K562 (cell line): ENCODE results near the gene CDYL2. TPM values are rescaled to one million over a fixed set of nuclear protein-coding genes. Genes with fewer than 3 reads are reported as not detected.

ENCODE experiments used
- ATAC-seq: fragments of 200-7000 bp; cut with Tn5 transposase; 3 replicates; pipeline ENCODE4 v1.9.1; 2020; ENCODE audit warnings: moderate library complexity
- BruUV-seq: library from RNA; stranded (reverse); fragments of 400-500 nt; replicated peaks from 2 replicates; lab custom pipeline; 2021; lab: Mats Ljungman, UMichigan
- CTCF ChIA-PET: fragments of 300-600 bp; formaldehyde crosslinking; extraction: SDS; loops from one replicate; lab custom pipeline; 2021; ENCODE audit warnings: low intra/inter-chr PET ratio; lab: Yijun Ruan, JAX
- POLR2A ChIA-PET: fragments of 300-600, 350-650 bp; sonication (Branson Sonifier 250); formaldehyde crosslinking; extraction: SDS; loops from one replicate; lab custom pipeline; 2021; ENCODE audit warnings: antibody characterized with exemption, inconsistent platforms; lab: Yijun Ruan, JAX
- DNase-seq, 4 experiments: peaks; one replicate each; pipeline versions ENCODE4 v3.0.0 to v3.0.0-alpha.2; 2011 to 2018; ENCODE audit warnings: low spot score in 3 of 4, mixed read lengths in 3 of 4; ENCODE audit errors: extremely low read depth in 1 of 4
- FAIRE-seq: peaks from 2 replicates; lab custom pipeline; 2011; peaks lifted over from hg19 to GRCh38; lab: Jason Lieb, UNC
- H2AFZ ChIP-seq: 2 replicates; pipeline ENCODE4 v1.6.0; 2011; ENCODE audit warnings: low read depth, low read length, control low read depth, inconsistent platforms
- H3K27ac ChIP-seq: fragments of 200-600 bp; 3 replicates; pipeline ENCODE4 v1.8.0; 2011; ENCODE audit warnings: low read depth, mild to moderate bottlenecking, control low read depth, inconsistent platforms, low read length, moderate library complexity, mixed read lengths; ENCODE audit errors: extremely low read depth
- H3K27me3 ChIP-seq, 2 experiments: fragments of 300-600 bp in 1 of 2; 2 replicates in 1 of 2; 3 replicates in 1 of 2; pipeline versions ENCODE4 v1.6.0 to v1.8.0; 2011; ENCODE audit warnings: inconsistent platforms in 2 of 2, low read length in 2 of 2, mild to moderate bottlenecking in 1 of 2, mixed read lengths in 1 of 2, moderate library complexity in 1 of 2; ENCODE audit not compliant: control insufficient read depth in 2 of 2, insufficient read depth in 2 of 2
- H3K36me3 ChIP-seq: fragments of 300-600 bp; 3 replicates; pipeline ENCODE4 v1.8.0; 2011; ENCODE audit warnings: mild to moderate bottlenecking, low read length, inconsistent platforms; ENCODE audit not compliant: control insufficient read depth, insufficient read depth
- H3K4me1 ChIP-seq, 2 experiments: fragments of 200-600 bp in 1 of 2; replicated peaks in 1 of 2; 2 replicates in 1 of 2; 3 replicates in 1 of 2; pipeline versions ENCODE4 v1.5.1 to v1.8.0; 2011; ENCODE audit warnings: inconsistent platforms in 2 of 2, low read length in 2 of 2, mild to moderate bottlenecking in 1 of 2, mixed read lengths in 1 of 2, moderate library complexity in 1 of 2; ENCODE audit not compliant: control insufficient read depth in 2 of 2, insufficient read depth in 2 of 2
- H3K4me2 ChIP-seq: 2 replicates; pipeline ENCODE4 v1.6.1; 2011; ENCODE audit warnings: low read length, control low read depth, inconsistent platforms, mixed read lengths; ENCODE audit not compliant: insufficient read depth
- H3K4me3 ChIP-seq: fragments of 200-600 bp; sonication (generic), shearing (Covaris generic); 2 replicates; pipeline ENCODE4 v1.5.1; 2016; ENCODE audit warnings: control low read depth, inconsistent platforms
- H3K79me2 ChIP-seq: fragments of 200-600 bp; 3 replicates; pipeline ENCODE4 v1.8.0; 2011; ENCODE audit warnings: low read length, inconsistent platforms; ENCODE audit not compliant: control insufficient read depth, insufficient read depth
- H3K9ac ChIP-seq, 2 experiments: 2 replicates each; pipeline versions ENCODE4 v1.6.0 to v1.6.1; 2011; ENCODE audit warnings: low read depth in 2 of 2, low read length in 2 of 2, control low read depth in 1 of 2, inconsistent platforms in 1 of 2, mild to moderate bottlenecking in 1 of 2, mixed read lengths in 1 of 2; ENCODE audit not compliant: insufficient read depth in 1 of 2
- H3K9me1 ChIP-seq: one replicate; pipeline ENCODE4 v1.6.0; 2011; ENCODE audit warnings: inconsistent platforms, mild to moderate bottlenecking, low read length, moderate library complexity; ENCODE audit not compliant: control insufficient read depth, insufficient read depth
- H3K9me3 ChIP-seq: replicated peaks from 2 replicates; pipeline ENCODE4 v1.5.1; 2011; ENCODE audit warnings: low read depth, low read length, inconsistent platforms; ENCODE audit not compliant: control insufficient read depth, insufficient read depth
- H4K20me1 ChIP-seq: replicated peaks from 2 replicates; pipeline ENCODE4 v1.6.1; 2011; ENCODE audit warnings: low read length, inconsistent platforms, mixed read lengths; ENCODE audit not compliant: control insufficient read depth, insufficient read depth
- BACH1 ChIP-seq: fragments of 200-800 bp; sonication (Bioruptor generic); IDR thresholded peaks from 2 replicates; pipeline ENCODE4 v1.6.1; 2016; ENCODE audit warnings: missing genetic modification characterization, missing compliant biosample characterization
- CEBPG ChIP-seq, 3 experiments: fragments of 200-800 bp in 1 of 3; sonication (Bioruptor generic) in 1 of 3; sonication (generic) in 1 of 3; formaldehyde crosslinking in 1 of 3; IDR thresholded peaks in 2 of 3; conservative IDR thresholded peaks in 1 of 3; 2 replicates each; pipeline versions ENCODE4 v1.6.1 to v1.8.0; 2016 to 2022; ENCODE audit warnings: missing compliant biosample characterization in 2 of 3, missing genetic modification characterization in 2 of 3, mild to moderate bottlenecking in 1 of 3, missing genetic modification reagents in 1 of 3
- EHMT2 ChIP-seq: fragments of 450-650 bp; IDR thresholded peaks from 2 replicates; pipeline ENCODE4 v1.6.1; 2018; ENCODE audit warnings: antibody characterized with exemption
- KLF10 ChIP-seq: fragments of 250-450 bp; sonication (Bioruptor Pico); IDR thresholded peaks from 2 replicates; pipeline ENCODE4 v1.6.1; 2021; ENCODE audit warnings: matching md5 sums
- SIN3A ChIP-seq, 2 experiments: fragments of 150-350 bp in 1 of 2; IDR thresholded peaks; 2 replicates each; pipeline ENCODE4 v1.6.1; 2011 to 2016; ENCODE audit warnings: borderline replicate concordance in 2 of 2, low read depth in 2 of 2, low read length in 2 of 2, mild to moderate bottlenecking in 2 of 2, moderate library complexity in 2 of 2; ENCODE audit not compliant: control insufficient read depth in 1 of 2
- SREBF1 ChIP-seq: fragments of 150-350 bp; IDR thresholded peaks from 2 replicates; pipeline ENCODE4 v1.6.1; 2014; ENCODE audit warnings: antibody characterized with exemption, low read depth, low read length, borderline replicate concordance
- TRIM24 ChIP-seq, 2 experiments: fragments of 450-650 bp; IDR thresholded peaks; 2 replicates each; pipeline ENCODE4 v1.6.1; 2016
- ZNF224 ChIP-seq: sonication (generic); formaldehyde crosslinking; IDR thresholded peaks from 2 replicates; pipeline ENCODE4 v1.8.0; 2022; ENCODE audit warnings: mild to moderate bottlenecking, missing genetic modification reagents
- in situ Hi-C: fragments of 300-500 bp; cut with MboI; formaldehyde crosslinking; loops from 4 replicates; pipeline ENCODE4 v1.15.0; 2018; ENCODE audit warnings: inconsistent platforms, mixed read lengths
- intact Hi-C: fragments of 100-400 bp; cut with micrococcal nuclease; formaldehyde crosslinking; loops from 2 replicates; pipeline ENCODE4 v1.14.2; 2022
- polyA plus RNA-seq, 8 experiments: library from polyadenylated mRNA; depleted of rRNA in 4 of 8; stranded (reverse) in 5 of 8; unstranded in 3 of 8; fragments of >200 nt; fragmentation: Nextera tagmentation in 2 of 8; fragmentation: Illumina TruSeq in 1 of 8; extraction: Ambion mirVana in 2 of 8; extraction: Trizol in 1 of 8; gene quantifications; 2 replicates each; pipeline versions ENCODE4 v1.2.1 to v1.2.3, GENCODE V29; 2011 to 2014; ENCODE audit warnings: inconsistent platforms in 1 of 8, missing spikeins in 1 of 8
- total RNA-seq, 7 experiments: library from RNA; depleted of rRNA in 6 of 7; stranded (reverse); fragments of >200 nt in 6 of 7; fragmentation: Illumina TruSeq in 2 of 7; extraction: Trizol in 2 of 7; gene quantifications; 2 replicates each; pipeline versions ENCODE4 v1.2.1 to v1.2.3, GENCODE V29; 2011 to 2021; ENCODE audit warnings: low replicate concordance in 1 of 7
- TF ChIP-seq, protein P1 (sequence below), 2 experiments: fragments of 450-650 bp in 1 of 2; sonication (generic) in 1 of 2; formaldehyde crosslinking in 1 of 2; IDR thresholded peaks in 1 of 2; conservative IDR thresholded peaks in 1 of 2; 2 replicates each; pipeline versions ENCODE4 v1.6.1 to v1.8.1; 2016 to 2023; ENCODE audit warnings: mild to moderate bottlenecking in 2 of 2, moderate library complexity in 2 of 2, inconsistent platforms in 1 of 2, missing genetic modification reagents in 1 of 2
- TF ChIP-seq, protein P2 (sequence below): fragments of 250-450 bp; sonication (Bioruptor Pico); IDR thresholded peaks from 2 replicates; pipeline ENCODE4 v1.5.0; 2020; ENCODE audit warnings: mild to moderate bottlenecking
- TF ChIP-seq, protein P3 (sequence below): fragments of 200-400 bp; formaldehyde crosslinking; IDR thresholded peaks from 2 replicates; pipeline ENCODE4 v1.6.1; 2017; ENCODE audit warnings: mild to moderate bottlenecking, low read depth, low read length, moderate library complexity

CDYL2 gene
- total and polyA plus RNA-seq, 9 of the 15 experiments (the other 6 are each of a cell fraction or from before 2014, with no cell fraction given) = under 0.01 to 0.04 (median 0.01) TPM; not detected in 6

GRCh38 chr16:80812593-80812992 lies 8.2 kb upstream of the CDYL2 start:
- Histone ChIP-seq H3K9me1 (no peaks in the 10 kb centered on the region), H3K36me3 (no peaks in the 10 kb centered on the region), H3K27me3 (no peaks in the 10 kb centered on the region), H3K79me2 (no peaks in the 10 kb centered on the region), H3K4me3 (no peak overlapping the region), H3K9me3 (no peaks in the 10 kb centered on the region), H4K20me1 (no peaks in the 10 kb centered on the region), H3K4me2 (no peak overlapping the region), H3K4me1 (no peaks in the 10 kb centered on the region), H3K27ac (no peak overlapping the region), H3K9ac (no peak overlapping the region), H2AFZ (no peak overlapping the region)
- POLR2A ChIA-PET = no interaction called here
- intact Hi-C loops = no loop called here
- no TSS peak for BruUV-seq
- no peak for FAIRE-seq
- no peak for DNase-seq
- CTCF ChIA-PET = no interaction called here
- ATAC-seq = no peak
- no peak for TF ChIP-seq SIN3A (IDR thresholded peaks at IDR 0.05; ENCODE audit: borderline replicate concordance in 2 of 2, control insufficient read depth in 1 of 2, low read depth in 2 of 2, low read length in 2 of 2)
- peak in 1 of 2 experiments; percentile 31; a peak in 2 of 4 replicates for TF ChIP-seq TRIM24 (IDR thresholded peaks at IDR 0.05)
- TF ChIP-seq, protein P1, sequence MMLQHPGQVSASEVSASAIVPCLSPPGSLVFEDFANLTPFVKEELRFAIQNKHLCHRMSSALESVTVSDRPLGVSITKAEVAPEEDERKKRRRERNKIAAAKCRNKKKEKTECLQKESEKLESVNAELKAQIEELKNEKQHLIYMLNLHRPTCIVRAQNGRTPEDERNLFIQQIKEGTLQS (IDR thresholded peaks at IDR 0.05) = 0 out of 2 replicates have a peak, but pooled peaks have one; percentile 27
- TF ChIP-seq, protein P1 (CRISPR knock-in tag; conservative IDR thresholded peaks at IDR 0.05) = no peak
- TF ChIP-seq CEBPG (CRISPR knock-in tag; IDR thresholded peaks at IDR 0.05) = no peak
- TF ChIP-seq CEBPG (tag; conservative IDR thresholded peaks at IDR 0.05 in 1 of 2, IDR thresholded peaks at IDR 0.05 in 1 of 2) = peak; percentile 29 to 52; a peak in 2 of 4 replicates
- TF ChIP-seq KLF10 (CRISPR knock-in tag) = no peak
- no peak for TF ChIP-seq ZNF224 (CRISPR knock-in tag)
- TF ChIP-seq BACH1 (tag) = no peak
- TF ChIP-seq, protein P2, sequence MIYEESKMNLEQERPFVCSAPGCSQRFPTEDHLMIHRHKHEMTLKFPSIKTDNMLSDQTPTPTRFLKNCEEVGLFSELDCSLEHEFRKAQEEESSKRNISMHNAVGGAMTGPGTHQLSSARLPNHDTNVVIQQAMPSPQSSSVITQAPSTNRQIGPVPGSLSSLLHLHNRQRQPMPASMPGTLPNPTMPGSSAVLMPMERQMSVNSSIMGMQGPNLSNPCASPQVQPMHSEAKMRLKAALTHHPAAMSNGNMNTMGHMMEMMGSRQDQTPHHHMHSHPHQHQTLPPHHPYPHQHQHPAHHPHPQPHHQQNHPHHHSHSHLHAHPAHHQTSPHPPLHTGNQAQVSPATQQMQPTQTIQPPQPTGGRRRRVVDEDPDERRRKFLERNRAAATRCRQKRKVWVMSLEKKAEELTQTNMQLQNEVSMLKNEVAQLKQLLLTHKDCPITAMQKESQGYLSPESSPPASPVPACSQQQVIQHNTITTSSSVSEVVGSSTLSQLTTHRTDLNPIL (CRISPR knock-in tag) = no peak
- no peak for TF ChIP-seq SREBF1
- no peak for TF ChIP-seq EHMT2
- TF ChIP-seq, protein P3, sequence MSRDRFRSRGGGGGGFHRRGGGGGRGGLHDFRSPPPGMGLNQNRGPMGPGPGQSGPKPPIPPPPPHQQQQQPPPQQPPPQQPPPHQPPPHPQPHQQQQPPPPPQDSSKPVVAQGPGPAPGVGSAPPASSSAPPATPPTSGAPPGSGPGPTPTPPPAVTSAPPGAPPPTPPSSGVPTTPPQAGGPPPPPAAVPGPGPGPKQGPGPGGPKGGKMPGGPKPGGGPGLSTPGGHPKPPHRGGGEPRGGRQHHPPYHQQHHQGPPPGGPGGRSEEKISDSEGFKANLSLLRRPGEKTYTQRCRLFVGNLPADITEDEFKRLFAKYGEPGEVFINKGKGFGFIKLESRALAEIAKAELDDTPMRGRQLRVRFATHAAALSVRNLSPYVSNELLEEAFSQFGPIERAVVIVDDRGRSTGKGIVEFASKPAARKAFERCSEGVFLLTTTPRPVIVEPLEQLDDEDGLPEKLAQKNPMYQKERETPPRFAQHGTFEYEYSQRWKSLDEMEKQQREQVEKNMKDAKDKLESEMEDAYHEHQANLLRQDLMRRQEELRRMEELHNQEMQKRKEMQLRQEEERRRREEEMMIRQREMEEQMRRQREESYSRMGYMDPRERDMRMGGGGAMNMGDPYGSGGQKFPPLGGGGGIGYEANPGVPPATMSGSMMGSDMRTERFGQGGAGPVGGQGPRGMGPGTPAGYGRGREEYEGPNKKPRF = no peak
- in situ Hi-C loops = no loop called here
